NCI-H1436 (cell line): ENCODE measurements around the gene CAPSL.
"Not testable (repeated sequence)": the region's sequence is repeated elsewhere in the genome, so short reads cannot be mapped to it uniquely, and the experiment has no call there.

Experiments used
- DNase-seq: peaks from one replicate; lab custom pipeline; 2025; lab: John Stamatoyannopoulos, UW

Gene CAPSL

DNA sequence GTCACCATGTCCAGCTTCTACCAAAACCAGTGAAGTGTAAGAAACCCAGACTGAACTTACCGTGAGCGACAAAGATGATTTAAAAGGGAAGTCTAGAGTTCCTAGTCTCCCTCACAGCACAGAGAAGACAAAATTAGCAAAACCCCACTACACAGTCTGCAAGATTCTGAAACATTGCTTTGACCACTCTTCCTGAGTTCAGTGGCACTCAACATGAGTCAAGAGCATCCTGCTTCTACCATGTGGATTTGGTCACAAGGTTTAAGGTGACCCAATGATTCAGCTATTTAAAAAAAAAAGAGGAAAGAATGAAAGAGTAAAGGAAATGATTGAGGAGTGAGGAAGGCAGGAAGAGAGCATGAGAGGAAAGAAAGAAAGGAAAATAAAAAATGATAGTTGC lies 62.0 kb downstream of the CAPSL start:
- DNase-seq = no peak

DNA sequence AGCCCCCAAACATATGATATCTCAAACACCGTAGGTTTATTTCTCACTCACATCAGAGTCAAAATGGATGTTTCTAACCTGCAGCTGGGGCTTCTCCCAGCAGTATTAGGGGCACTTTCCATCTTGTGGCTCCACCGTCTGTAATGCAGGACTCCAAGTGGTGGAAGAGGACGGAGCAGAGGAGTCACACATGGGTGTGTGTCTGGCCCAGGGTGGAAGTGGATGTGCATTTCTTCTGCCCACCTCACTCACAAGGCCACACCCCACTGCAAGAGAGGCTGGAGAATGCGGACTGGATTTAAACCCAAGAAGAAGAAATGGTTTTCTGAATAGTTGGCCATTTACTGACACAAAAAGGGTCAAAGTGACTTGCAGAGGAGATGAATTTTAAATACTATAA lies 67.8 kb downstream of the CAPSL start:
- no peak for DNase-seq

DNA sequence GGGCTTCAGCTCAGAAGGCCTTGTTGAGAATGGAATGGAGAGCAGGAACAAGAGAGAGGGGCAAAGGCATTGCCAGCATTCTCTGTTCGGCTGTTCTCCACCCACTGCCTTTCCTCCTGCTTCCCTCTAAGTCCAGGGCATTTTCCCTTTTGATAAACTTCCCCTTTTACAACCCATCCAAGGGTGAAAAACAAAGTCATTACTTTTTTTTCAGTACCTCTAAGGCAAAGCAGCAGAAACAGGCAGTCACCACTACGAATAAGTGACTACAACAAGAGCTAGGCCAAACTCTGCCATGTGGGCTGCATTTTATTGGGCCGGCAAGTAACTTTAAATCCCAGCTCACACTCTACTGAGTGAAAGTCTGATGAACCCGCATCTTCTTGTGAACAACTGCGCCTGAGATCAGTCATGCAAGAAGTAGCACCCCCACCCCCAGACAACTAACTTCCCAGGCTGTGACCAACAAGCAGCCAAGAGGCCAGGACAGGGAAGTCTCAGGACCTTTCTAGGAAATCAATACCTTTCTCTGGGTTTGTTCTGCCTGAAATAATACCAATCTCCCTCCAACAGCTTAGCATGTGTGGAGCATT lies 68.6 kb downstream of the CAPSL start:
- DNase-seq = no peak

DNA sequence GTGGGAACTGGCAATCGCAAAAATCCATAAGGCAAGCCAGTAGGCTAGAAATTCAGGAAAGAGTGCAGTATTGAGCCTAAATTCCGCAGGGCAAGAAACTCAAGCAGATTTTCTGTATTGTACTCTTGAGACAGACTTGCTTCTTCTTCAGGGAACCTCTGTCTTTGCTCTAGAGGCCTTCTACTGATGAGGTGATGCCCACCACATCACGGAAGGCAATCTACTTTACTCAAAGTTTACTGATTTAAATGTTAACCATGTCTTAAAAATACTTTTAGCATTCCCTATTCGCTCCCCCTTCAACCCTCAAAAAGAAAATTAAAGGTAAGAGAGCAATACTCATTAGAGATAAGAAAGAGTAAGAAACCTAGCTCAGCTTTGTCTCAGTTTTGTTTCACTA lies 70.4 kb downstream of the CAPSL start:
- no peak for DNase-seq

DNA sequence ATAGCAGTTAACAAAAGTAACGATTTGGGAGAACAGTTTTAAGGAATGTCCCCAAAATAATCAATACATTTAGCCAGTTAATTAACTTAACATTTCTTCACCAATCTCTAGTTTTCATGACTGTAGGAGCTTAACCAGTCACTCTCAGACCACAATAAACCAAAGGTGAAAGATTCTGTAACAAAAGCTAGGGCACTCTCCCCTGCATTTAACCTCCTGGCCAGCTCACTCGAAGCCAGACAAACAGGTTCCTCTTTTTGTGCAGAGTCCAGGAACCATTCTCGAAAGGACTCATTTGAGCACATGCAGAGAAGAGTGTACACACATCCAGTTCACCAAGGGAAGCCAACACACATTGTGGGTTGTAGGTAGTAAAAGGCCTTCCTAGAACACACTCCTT lies 75.3 kb downstream of the CAPSL start:
- no peak for DNase-seq

DNA sequence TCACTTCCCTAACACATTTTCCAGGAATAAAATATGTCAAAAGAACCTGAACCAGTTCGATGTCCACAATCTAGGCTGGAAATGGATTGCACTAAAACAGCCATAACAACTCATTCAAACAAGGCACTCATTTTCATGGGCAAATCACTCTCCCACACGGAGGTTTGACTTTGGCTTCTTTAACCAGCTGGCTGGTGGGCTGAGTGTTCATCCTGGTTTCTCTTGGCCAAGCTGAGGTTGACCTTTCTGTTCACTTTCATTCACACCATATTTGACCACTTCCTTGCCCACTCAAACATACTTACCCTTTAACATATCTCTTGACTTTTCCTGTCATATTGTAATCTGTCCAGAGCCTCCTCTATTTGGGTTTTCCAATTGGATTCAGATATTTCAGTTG lies 76.3 kb downstream of the CAPSL start:
- no peak for DNase-seq

DNA sequence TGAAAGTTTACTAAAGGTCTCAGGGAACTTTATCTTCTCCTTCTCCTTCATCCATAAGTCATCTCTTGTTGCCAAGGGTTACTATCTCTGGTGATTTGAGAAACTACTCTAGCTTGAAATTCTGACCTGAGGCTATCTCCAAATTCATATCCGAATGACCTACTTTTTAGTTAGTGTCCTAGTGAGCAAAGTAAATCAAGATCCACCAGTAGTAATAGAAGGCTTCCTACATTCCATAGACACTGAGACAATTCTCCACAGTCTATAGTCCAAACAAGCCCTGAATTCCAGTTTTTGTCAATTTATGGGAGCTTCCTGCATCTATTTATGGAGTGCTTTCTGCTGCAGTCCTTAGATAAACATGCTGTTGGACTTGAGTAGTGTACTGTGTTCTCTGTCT lies 76.7 kb downstream of the CAPSL start:
- DNase-seq = no peak

GRCh38 chr5:35860686-35861085 lies 77.7 kb downstream of the CAPSL start:
- DNase-seq = no peak

DNA sequence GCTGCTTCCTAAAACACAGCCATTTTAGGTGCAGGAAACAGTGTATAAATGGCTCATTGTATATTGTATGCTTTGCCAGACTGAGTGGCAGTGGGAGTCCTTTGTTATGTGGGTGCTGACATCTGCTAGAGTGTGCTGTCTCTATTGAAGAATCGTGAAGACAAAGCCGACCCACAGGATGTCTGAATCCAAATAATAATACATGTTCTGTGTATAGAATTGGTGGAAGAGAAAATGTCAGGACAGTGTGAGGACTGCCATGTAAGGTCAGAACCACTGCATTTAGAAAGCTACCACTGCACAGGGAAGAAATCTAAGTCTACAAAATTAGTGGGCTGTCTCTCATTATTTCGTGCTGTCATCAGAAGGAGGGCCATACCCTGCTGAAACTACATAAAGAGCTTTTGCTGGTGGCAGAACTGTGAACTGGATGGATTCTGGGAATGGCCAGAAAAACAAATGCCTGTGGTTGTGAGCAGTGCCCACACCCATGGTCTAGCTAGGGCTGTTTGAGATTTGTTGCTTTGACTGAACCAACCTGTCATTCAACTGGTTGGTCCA lies 79.2 kb downstream of the CAPSL start:
- no peak for DNase-seq

- no peak for DNase-seq
Measured at GRCh38 chr5:35857606-35858205, 80.7 kb downstream of the CAPSL start.

DNA sequence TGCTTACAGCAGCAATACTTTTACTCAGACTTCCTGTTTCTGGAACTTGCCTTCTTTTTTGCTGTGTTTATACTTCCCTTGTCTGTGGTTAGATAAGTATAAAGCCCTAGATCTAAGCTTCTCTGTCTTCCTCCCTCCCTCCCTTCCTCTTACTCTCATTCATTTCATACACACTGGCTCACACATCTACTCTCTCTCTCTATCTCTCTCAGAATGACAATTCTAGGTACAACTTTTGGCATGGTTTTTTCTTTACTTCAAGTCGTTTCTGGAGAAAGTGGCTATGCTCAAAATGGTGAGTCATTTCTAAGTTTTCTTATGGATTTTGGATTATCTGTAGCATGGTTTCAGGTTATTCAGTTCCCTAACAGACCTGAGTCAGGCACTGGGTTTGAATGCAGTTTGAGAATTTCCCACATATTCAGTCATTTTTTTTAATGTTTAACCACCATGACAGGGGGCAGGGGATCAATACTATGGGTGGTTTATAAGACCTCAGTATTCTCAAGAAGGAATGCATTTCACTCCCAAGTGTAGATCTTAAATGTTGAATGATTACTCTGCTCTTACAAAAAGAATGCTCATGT lies 81.6 kb downstream of the CAPSL start, which contains the start of gene IL7R:
IL7R (plus strand) TSS at position 127 of the 587 bp plus-strand sequence; CDS start at position 214, 87 bp downstream.
- DNase-seq = no peak

- DNase-seq = not testable (repeated sequence)
Measured at GRCh38 chr5:35856186-35856764, 82.1 kb downstream of the CAPSL start.

DNA sequence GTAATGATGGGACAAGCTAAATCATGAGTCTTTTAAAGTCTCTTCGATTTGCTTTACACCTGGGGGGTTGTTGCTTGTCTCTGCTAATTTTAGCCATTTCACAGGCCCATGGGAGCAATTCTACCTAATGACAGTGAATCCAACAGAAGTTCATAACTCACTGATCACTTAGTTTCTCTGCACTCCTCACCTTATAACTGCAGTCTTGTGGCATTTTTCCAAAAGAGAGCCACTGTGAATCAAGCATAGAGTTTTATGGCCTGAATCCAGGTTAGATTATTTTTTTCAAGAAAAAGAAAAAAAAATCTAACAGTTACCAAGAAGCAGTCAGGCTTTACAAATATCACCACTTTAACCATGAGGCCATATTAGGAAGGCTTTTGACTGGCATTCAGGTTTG lies 83.2 kb downstream of the CAPSL start:
- DNase-seq = no peak
